HepG2 (cell line): ENCODE results near the gene PALM. TPM values are rescaled to one million over a fixed set of nuclear protein-coding genes. Genes with fewer than 3 reads are reported as not detected.

Experiments
- AGO1 ChIP-seq: fragments of 200-400 bp; formaldehyde crosslinking; IDR thresholded peaks from 2 replicates; pipeline ENCODE4 v1.6.1; 2017; ENCODE audit warnings: mild to moderate bottlenecking, low read depth, low read length, moderate library complexity; ENCODE audit not compliant: poor library complexity, severe bottlenecking
- EP300 ChIP-seq, 3 experiments: sonication (generic) in 1 of 3; formaldehyde crosslinking in 1 of 3; IDR thresholded peaks; 2 replicates each; pipeline versions ENCODE4 v1.5.1 to v1.6.1; 2011 to 2020; ENCODE audit warnings: low read depth in 2 of 3, low read length in 2 of 3, borderline replicate concordance in 1 of 3, improper control_type of control experiment in 1 of 3, mild to moderate bottlenecking in 1 of 3, missing genetic modification reagents in 1 of 3, moderate library complexity in 1 of 3
- ETV5 ChIP-seq: IDR thresholded peaks from 2 replicates; pipeline ENCODE4 v1.6.1; 2018; ENCODE audit warnings: missing biosample characterization, missing genetic modification reagents, inconsistent platforms, borderline replicate concordance
- MEF2D ChIP-seq: sonication (generic); formaldehyde crosslinking; IDR thresholded peaks from 2 replicates; pipeline ENCODE4 v1.5.1; 2020; ENCODE audit warnings: mild to moderate bottlenecking, missing genetic modification reagents
- NFKB2 ChIP-seq: sonication (generic); formaldehyde crosslinking; IDR thresholded peaks from 2 replicates; pipeline ENCODE4 v1.4.0; 2020; ENCODE audit warnings: missing genetic modification reagents, borderline replicate concordance
- POGZ ChIP-seq: sonication (generic); formaldehyde crosslinking; IDR thresholded peaks from 2 replicates; pipeline ENCODE4 v1.4.0; 2020; ENCODE audit warnings: mild to moderate bottlenecking, missing genetic modification reagents
- RARG ChIP-seq: sonication (generic); formaldehyde crosslinking; IDR thresholded peaks from 2 replicates; pipeline ENCODE4 v1.4.0; 2020; ENCODE audit warnings: low read depth, mild to moderate bottlenecking, missing genetic modification reagents
- YEATS4 ChIP-seq: sonication (generic); formaldehyde crosslinking; IDR thresholded peaks from 2 replicates; pipeline ENCODE4 v1.4.0; 2020; ENCODE audit warnings: missing genetic modification reagents, borderline replicate concordance
- ZBTB25 ChIP-seq: IDR thresholded peaks from 2 replicates; pipeline ENCODE4 v1.6.1; 2018; ENCODE audit warnings: missing genetic modification reagents
- ZNF121 ChIP-seq: sonication (generic); formaldehyde crosslinking; IDR thresholded peaks from 2 replicates; pipeline ENCODE4 v1.5.0; 2020; ENCODE audit warnings: mild to moderate bottlenecking, missing genetic modification reagents
- ZNF546 ChIP-seq: sonication (generic); formaldehyde crosslinking; conservative IDR thresholded peaks from 2 replicates; pipeline ENCODE4 v1.8.1; 2023; ENCODE audit warnings: mild to moderate bottlenecking, missing genetic modification reagents
- ZNF609 ChIP-seq: sonication (generic); formaldehyde crosslinking; IDR thresholded peaks from 2 replicates; pipeline ENCODE4 v1.4.0; 2020; ENCODE audit warnings: mild to moderate bottlenecking, missing genetic modification reagents, borderline replicate concordance
- ZNF782 ChIP-seq: sonication (generic); formaldehyde crosslinking; IDR thresholded peaks from 2 replicates; pipeline ENCODE4 v1.4.0; 2020; ENCODE audit warnings: missing genetic modification reagents, mild to moderate bottlenecking, borderline replicate concordance
- polyA plus RNA-seq, 8 experiments: library from polyadenylated mRNA; depleted of rRNA in 3 of 8; stranded (reverse) in 7 of 8; unstranded in 1 of 8; fragments of >200 nt; fragmentation: Illumina TruSeq in 4 of 8; extraction: Trizol in 4 of 8; gene quantifications; 2 replicates each; pipeline versions ENCODE4 v1.2.1 to v1.2.3, GENCODE V29; 2011 to 2016; ENCODE audit warnings: low read depth in 4 of 8, missing spikeins in 1 of 8, mixed read lengths in 1 of 8; ENCODE audit not compliant: insufficient read depth in 1 of 8
- total RNA-seq, 5 experiments: library from RNA; depleted of rRNA; stranded (reverse); fragments of >200 nt; fragmentation: Illumina TruSeq; extraction: Trizol; gene quantifications; 2 replicates each; pipeline ENCODE4 v1.2.3, GENCODE V29; 2016; ENCODE audit warnings: low read depth in 1 of 5
- TF ChIP-seq, protein P1 (sequence below): sonication (generic); formaldehyde crosslinking; IDR thresholded peaks from 2 replicates; pipeline ENCODE4 v1.4.0; 2020; ENCODE audit warnings: missing genetic modification reagents, borderline replicate concordance
- TF ChIP-seq, protein P2 (sequence below): sonication (generic); formaldehyde crosslinking; IDR thresholded peaks from 2 replicates; pipeline ENCODE4 v1.5.1; 2020; ENCODE audit warnings: mild to moderate bottlenecking, missing genetic modification reagents, moderate library complexity

The PALM gene
- total and polyA plus RNA-seq, 2 of the 13 experiments (the other 11 are each of a cell fraction or from before 2014, with no cell fraction given), result 4.0 to 9.7 TPM

DNA sequence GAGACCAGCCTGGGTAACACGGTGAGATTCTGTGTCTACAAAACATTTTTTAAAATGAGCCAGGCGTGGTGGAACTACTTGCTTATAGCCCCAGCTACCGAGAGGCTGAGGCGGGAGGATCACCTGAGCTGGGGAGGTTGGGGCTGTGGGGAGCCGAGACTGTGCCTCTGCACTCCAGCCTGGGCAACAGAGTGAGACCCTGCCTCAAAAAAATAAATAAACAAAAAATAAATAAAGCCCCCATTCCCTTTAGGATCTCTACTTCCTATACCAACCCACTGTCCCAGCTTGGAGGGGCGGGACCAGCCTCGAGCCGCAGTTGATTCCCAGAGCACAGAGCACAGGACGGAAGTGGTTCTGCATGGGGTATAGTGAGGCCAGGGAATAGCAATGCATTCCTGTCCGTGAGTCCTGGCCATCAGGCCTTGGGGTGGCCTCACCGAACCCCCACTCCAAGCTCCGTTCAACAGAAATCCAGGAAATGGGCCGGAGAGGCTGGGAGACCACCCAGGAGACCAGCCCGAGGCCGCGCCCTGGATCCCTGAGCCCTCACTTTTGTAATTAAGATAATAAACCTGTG is 83.7 kb downstream of the PALM start (continued):
- no peak for TF ChIP-seq ZNF609 (CRISPR knock-in tag)
- TF ChIP-seq AGO1, result no peak
- no peak for TF ChIP-seq NFKB2
- no peak for TF ChIP-seq ZNF782
- no peak for TF ChIP-seq RARG (CRISPR knock-in tag)
- TF ChIP-seq ZBTB25 (CRISPR knock-in tag), result no peak
- TF ChIP-seq ETV5, result peak; percentile 21; the same call in 1 of the 2 replicates
- no peak for TF ChIP-seq EP300 (IDR thresholded peaks at IDR 0.05; ENCODE audit: low read depth in 2 of 2, low read length in 2 of 2)
- TF ChIP-seq EP300 (CRISPR knock-in tag; IDR thresholded peaks at IDR 0.05; ENCODE audit: borderline replicate concordance), result no peak
- 0 out of 2 replicates have a peak, but pooled peaks have one; percentile 31 for TF ChIP-seq ZNF121 (CRISPR knock-in tag)
- TF ChIP-seq POGZ (CRISPR knock-in tag), result no peak
- no peak for TF ChIP-seq YEATS4 (CRISPR knock-in tag)
- TF ChIP-seq, protein P1, sequence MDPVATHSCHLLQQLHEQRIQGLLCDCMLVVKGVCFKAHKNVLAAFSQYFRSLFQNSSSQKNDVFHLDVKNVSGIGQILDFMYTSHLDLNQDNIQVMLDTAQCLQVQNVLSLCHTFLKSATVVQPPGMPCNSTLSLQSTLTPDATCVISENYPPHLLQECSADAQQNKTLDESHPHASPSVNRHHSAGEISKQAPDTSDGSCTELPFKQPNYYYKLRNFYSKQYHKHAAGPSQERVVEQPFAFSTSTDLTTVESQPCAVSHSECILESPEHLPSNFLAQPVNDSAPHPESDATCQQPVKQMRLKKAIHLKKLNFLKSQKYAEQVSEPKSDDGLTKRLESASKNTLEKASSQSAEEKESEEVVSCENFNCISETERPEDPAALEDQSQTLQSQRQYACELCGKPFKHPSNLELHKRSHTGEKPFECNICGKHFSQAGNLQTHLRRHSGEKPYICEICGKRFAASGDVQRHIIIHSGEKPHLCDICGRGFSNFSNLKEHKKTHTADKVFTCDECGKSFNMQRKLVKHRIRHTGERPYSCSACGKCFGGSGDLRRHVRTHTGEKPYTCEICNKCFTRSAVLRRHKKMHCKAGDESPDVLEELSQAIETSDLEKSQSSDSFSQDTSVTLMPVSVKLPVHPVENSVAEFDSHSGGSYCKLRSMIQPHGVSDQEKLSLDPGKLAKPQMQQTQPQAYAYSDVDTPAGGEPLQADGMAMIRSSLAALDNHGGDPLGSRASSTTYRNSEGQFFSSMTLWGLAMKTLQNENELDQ (CRISPR knock-in tag), result no peak
- TF ChIP-seq, protein P2, sequence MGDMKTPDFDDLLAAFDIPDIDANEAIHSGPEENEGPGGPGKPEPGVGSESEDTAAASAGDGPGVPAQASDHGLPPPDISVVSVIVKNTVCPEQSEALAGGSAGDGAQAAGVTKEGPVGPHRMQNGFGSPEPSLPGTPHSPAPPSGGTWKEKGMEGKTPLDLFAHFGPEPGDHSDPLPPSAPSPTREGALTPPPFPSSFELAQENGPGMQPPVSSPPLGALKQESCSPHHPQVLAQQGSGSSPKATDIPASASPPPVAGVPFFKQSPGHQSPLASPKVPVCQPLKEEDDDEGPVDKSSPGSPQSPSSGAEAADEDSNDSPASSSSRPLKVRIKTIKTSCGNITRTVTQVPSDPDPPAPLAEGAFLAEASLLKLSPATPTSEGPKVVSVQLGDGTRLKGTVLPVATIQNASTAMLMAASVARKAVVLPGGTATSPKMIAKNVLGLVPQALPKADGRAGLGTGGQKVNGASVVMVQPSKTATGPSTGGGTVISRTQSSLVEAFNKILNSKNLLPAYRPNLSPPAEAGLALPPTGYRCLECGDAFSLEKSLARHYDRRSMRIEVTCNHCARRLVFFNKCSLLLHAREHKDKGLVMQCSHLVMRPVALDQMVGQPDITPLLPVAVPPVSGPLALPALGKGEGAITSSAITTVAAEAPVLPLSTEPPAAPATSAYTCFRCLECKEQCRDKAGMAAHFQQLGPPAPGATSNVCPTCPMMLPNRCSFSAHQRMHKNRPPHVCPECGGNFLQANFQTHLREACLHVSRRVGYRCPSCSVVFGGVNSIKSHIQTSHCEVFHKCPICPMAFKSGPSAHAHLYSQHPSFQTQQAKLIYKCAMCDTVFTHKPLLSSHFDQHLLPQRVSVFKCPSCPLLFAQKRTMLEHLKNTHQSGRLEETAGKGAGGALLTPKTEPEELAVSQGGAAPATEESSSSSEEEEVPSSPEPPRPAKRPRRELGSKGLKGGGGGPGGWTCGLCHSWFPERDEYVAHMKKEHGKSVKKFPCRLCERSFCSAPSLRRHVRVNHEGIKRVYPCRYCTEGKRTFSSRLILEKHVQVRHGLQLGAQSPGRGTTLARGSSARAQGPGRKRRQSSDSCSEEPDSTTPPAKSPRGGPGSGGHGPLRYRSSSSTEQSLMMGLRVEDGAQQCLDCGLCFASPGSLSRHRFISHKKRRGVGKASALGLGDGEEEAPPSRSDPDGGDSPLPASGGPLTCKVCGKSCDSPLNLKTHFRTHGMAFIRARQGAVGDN (CRISPR knock-in tag), result peak; percentile 36
- TF ChIP-seq MEF2D (CRISPR knock-in tag), result no peak
- no peak for TF ChIP-seq ZNF546 (CRISPR knock-in tag)
